Activated CD8-positive, alpha-beta memory T cell treated with anti-CD3 and anti-CD28 coated beads, Interleukin-2, amount 50 U/mL, for 24 hours (primary cell): Measurements from ENCODE around the gene CDCP2.
A peak's percentile ranks its signal among the peaks of the same experiment; 100 is the strongest.

Source experiments
- DNase-seq: peaks from one replicate; pipeline ENCODE4 v3.0.0-alpha.2; 2020; ENCODE audit errors: extremely low read depth

The CDCP2 gene

GRCh38 chr1:54136963-54137533, 15.8 kb downstream of the CDCP2 start:
- DNase-seq, result no peak

DNA sequence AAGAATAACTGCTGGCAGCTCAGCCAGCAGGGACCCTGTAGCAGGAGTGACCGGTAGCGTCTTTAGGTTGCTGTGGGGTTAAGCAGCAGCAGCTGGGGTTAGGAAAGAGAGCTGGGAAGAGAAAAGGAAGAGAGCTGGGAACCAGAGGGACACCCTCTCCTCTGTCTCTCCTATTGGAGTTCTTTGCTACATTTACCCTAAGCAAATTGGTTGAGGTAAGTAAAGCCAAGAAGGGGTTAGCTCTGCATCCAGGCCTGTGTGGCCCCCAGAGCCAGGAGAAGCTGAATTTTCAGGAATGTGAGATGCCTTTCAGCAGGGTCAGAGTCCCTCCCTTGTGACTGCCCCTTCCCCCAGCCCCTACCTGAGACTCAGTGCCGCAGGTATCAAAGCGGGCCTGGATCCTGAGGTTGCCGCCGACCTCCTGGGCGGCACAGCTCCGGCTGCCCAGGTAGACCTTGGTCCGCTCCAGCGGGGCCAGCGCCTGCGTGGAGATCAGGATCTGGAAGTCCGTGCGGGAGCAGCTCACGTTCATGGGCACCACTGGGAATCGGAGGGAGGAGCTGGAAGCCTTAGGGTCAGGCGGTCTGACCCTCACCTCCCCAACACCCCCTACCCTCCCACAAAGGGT, 16.4 kb downstream of the CDCP2 start:
- no peak for DNase-seq

- DNase-seq, result no peak
Observed at GRCh38 chr1:54135436-54136120, 17.2 kb downstream of the CDCP2 start.

DNA sequence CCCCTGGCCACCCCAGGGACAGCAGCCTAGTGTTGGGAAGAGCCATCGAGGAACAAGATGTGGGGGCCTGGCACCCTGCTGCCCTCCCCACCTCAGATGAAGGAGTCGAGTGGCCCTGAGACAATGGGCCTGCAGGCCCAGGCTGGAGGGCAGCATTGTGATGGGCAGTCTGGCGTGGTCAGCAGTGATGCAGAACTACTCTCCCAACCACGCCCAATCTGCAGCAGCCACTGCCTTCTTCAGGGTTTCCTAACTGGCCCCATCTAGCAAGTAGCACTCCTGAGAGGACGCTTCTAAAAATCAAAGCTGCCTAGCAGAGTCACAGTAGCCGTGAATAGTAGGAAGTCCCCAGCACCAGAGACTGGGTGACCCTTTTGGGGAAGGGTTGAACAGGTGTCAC, 18.5 kb downstream of the CDCP2 start:
- DNase-seq, result no peak

GRCh38 chr1:54132495-54132894, 20.3 kb downstream of the CDCP2 start:
- DNase-seq, result no peak

- DNase-seq, result no peak
Observed at GRCh38 chr1:54131419-54131818, 21.4 kb downstream of the CDCP2 start.

DNA sequence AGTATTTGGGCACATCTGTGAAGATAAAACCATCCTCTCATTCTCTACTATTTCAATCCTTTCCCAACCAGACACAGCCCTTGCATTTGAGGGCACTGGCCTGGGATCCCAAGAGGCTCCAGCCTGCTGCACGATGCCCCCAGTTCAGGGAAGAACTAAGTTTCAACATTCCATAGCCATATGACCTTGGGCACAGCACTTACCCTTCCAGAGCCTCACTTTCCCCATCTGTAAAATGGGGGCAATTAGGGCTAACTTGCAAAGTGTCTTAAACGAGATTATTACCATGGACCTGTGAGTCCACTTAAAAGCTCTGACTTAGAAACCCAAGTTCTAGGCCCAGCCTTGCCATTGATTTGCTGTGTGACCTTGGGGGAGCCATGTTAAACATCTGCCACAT, 22.9 kb downstream of the CDCP2 start:
- no peak for DNase-seq

- no peak for DNase-seq
Observed at GRCh38 chr1:54127594-54128300, 25.1 kb downstream of the CDCP2 start.

- DNase-seq, result no peak
Observed at GRCh38 chr1:54126271-54126815, 26.5 kb downstream of the CDCP2 start.

DNA sequence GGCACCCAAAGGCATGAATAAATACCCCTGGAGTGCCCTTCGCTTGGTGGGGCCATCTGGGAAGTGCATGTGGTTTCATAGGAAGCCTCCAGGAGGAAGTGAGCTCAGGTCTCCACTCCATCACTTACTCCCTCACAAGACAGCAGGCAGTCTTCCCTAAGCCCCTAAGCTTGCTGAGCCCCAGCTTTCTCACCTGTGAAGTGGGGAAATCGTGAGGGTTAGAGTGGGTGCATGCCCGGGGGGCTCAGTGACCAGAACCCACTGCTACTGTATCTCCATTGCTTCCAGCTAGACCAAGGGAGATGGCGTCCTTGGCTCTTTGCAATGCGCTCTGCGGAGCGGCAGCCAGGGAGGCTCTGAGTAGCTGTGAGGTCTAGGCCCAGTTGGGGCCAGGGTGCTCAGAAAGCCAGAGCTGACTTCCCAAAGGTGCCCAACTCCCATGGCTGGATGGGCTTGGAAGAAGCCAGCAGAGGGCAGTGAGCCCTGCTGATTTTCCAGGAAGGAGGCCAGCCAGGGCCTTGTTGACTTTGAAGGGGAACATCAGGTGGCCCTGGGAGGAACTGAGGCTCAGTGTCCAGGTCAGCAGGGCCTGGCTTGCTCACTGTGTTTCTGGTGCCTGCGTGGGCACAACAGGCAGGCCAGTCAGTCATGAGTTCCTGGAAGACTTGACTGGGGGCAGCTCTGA, 27.3 kb downstream of the CDCP2 start:
- DNase-seq, result no peak

DNA sequence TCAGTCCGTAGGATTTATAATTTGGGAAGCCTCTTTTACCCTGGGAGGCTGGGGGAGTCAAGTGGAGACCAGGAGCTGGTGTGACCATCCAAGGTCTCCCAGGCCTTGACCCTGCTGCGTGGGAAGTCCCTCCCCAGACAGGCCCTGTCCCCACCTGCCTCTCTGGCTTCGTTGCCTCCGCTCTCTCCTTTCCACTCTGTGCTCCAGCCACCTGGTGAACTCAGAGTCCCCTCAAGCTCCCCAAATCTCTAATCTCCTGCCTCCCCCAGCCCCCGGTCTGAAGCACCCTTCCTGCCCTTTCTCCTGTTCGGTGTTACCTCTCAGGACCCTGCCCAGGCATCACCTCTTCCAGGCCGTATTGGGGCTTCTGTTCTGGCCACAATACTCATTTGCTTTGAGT, 27.9 kb downstream of the CDCP2 start:
- no peak for DNase-seq

DNA sequence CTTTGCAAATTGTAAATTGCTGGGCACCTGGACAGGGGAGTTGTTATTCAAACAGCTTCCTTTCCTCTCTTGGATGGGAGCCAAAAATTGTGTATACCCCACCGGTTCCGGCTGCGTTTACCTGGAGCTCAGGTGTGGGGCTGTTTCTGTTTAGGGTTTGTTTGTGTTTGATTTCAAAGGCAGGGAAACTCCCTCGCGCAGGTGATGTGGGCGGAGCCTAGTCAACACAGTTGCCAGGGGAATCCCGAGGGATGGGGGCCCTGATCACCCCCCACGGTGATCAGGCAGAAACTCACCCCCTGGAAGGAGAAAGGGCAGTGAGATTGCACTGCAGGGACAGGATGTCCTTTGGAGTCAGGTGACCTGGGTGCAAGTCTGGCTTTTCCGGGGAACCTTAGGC, 28.3 kb downstream of the CDCP2 start:
- DNase-seq, result no peak

- DNase-seq, result no peak
Observed at GRCh38 chr1:54122992-54123391, 29.8 kb downstream of the CDCP2 start.

- DNase-seq, result no peak
Observed at GRCh38 chr1:54122135-54122751, 30.6 kb downstream of the CDCP2 start.

DNA sequence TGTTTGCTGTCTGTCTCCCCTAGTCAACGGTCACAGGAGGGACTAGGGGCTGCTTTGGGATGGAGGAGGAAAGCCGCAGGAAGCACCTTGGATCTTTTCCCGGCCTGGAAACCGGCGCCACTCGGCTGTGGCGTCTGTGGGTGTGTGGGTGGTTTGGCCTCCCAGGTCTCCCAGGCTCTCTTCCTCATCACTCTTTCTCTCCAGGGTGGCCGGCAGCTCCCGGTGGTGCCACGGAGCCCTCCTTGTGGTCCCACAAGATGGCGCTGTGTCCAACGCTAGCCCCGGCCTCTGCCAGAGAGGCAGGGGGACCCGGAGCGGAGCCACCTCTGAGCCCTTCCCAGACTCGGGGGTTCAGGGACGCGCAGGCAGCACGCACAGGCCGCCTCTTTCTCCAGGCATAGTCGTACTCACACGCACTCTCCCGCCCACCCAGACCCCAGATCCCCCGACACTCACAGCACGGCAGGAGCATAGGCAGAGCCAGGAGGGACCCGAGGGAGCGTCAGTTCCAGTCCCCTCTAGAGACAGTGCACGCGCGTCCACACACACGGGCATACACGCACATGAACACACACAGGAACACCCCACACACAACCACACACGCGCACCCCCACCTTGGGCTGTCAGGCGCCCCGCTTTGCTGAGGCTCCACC, 31.2 kb downstream of the CDCP2 start:
- peak; percentile 40 for DNase-seq

- no peak for DNase-seq
Observed at GRCh38 chr1:54120698-54121481, 31.9 kb downstream of the CDCP2 start.

GRCh38 chr1:54120018-54120697, 32.6 kb downstream of the CDCP2 start:
- DNase-seq, result no peak

DNA sequence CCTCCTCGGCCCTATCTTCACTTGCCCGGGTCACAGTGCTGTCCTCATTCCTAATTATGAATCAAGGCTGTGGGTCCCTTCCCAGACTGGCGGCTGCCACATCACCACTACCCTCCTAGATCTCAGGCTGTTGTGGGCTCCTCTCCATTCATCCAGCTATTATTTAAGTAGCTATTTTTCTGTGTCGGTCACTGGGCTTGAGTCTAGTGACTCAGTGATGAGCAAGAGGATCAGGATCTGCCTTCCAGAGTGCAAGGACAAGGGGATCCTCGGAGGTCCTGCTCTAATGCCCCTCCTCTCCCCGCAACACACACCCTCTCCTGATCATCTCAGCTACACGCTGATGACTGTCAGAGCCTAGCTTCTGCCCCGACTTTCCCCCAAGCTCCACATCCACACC, 34.1 kb downstream of the CDCP2 start:
- DNase-seq, result no peak

- DNase-seq, result no peak
Observed at GRCh38 chr1:54117815-54118563, 34.8 kb downstream of the CDCP2 start.
